OCI-LY3 (cell line): ENCODE measurements around the gene PPEF1.

Experiments used
- CTCF ChIP-seq: fragments of 200-600, 300-600 bp; sonication (generic); IDR thresholded peaks from 2 replicates; pipeline ENCODE4 v1.5.1; 2014; ENCODE audit warnings: antibody characterized with exemption, low read length, low read depth
- EZH2phosphoT487 ChIP-seq: fragments of 200-600 bp; shearing (Covaris generic); IDR thresholded peaks from 2 replicates; pipeline ENCODE4 v1.6.1; 2018; ENCODE audit warnings: antibody characterized with exemption, mixed run types, low read depth

DNA sequence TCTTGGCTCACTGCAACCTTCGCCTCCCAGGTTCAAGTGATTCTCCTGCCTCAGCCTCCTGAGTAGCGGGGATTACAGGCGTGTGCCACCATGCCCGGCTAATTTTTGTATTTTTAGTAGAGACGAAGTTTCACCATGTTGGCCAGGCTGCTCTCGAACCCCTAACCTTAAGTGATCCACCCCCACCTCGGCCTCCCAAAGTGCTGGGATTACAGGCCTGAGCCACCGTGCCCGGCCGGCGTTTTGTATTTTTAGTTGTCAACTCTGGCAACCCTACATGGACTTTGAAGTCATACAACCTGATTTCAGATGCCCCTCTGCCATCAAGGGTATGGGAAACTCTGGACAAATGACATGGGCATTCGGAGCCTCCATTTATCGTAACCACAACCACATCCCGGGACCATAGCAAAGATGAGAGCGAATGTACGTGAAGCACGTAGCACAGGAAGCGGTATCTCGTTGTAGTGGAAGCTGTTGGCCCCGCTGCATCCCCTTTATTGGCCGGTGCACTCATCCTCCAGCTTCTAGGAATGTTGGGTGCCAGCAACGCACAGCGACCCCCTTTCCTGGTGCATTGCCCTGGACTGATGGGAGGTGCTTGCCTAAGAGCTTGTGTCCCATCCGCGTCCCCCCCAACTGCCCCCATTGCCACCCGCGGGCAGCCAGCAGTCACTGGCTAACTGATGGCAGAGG lies 167.3 kb downstream of the PPEF1 start:
- TF ChIP-seq CTCF (no peak), EZH2phosphoT487 (no peak)
